IPS DF 6.9 (cell line): ENCODE measurements around the gene SIN3A.
"Not testable (repeated sequence)": the region's sequence is repeated elsewhere in the genome, so short reads cannot be mapped to it uniquely, and the experiment has no call there.

ENCODE experiments used
- DNase-seq: peaks from one replicate; pipeline ENCODE4 v3.0.0-alpha.2; 2013; ENCODE audit warnings: low read depth, low spot score
- H3K27ac ChIP-seq: one replicate; pipeline ENCODE4 v1.5.1; 2013; ENCODE audit warnings: low read length, control low read depth
- H3K27me3 ChIP-seq: 2 replicates; pipeline ENCODE4 v1.6.1; 2013; ENCODE audit warnings: mild to moderate bottlenecking, low read length; ENCODE audit not compliant: control insufficient read depth, insufficient read depth
- H3K36me3 ChIP-seq: 2 replicates; pipeline ENCODE4 v1.6.1; 2013; ENCODE audit warnings: low read length; ENCODE audit not compliant: control insufficient read depth, insufficient read depth
- H3K4me1 ChIP-seq: 2 replicates; pipeline ENCODE4 v1.6.1; 2013; ENCODE audit warnings: low read length; ENCODE audit not compliant: control insufficient read depth, insufficient read depth
- H3K4me3 ChIP-seq: 2 replicates; pipeline ENCODE4 v1.5.1; 2013; ENCODE audit warnings: mild to moderate bottlenecking, low read length
- H3K9me3 ChIP-seq: 2 replicates; pipeline ENCODE4 v1.6.1; 2013; ENCODE audit warnings: low read length, inconsistent platforms; ENCODE audit not compliant: control insufficient read depth, insufficient read depth
- WGBS: extraction: QIAGEN DNeasy Blood & Tissue Kit; methylation state at CpG from one replicate; pipeline ENCODE4 v1.1.7; 2013; ENCODE audit warnings: mixed read lengths, missing lambda C conversion rate; ENCODE audit not compliant: insufficient read length, insufficient coverage; 5-methylcytosine and 5-hydroxymethylcytosine counted together

SIN3A gene

GRCh38 chr15:75357976-75358673 lies 93.4 kb downstream of the SIN3A start:
- H3K27ac ChIP-seq, result no peak overlapping the region
- H3K36me3 ChIP-seq, result peaks cover 34% of the 10 kb centered on the region
- H3K4me3 ChIP-seq, result no peak overlapping the region
- no CpG with 5 or more reads among the region's 17 CpGs for whole genome bisulfite sequencing
- no peaks in the 10 kb centered on the region for H3K4me1 ChIP-seq
- no peaks in the 10 kb centered on the region for H3K9me3 ChIP-seq
- DNase-seq, result no peak
- no peaks in the 10 kb centered on the region for H3K27me3 ChIP-seq

- peaks cover 25% of the 10 kb centered on the region for H3K36me3 ChIP-seq
- no CpG with 5 or more reads among the region's 20 CpGs for WGBS
- no peak overlapping the region for H3K27ac ChIP-seq
- no peaks in the 10 kb centered on the region for H3K9me3 ChIP-seq
- no peaks in the 10 kb centered on the region for H3K27me3 ChIP-seq
- DNase-seq, result no peak
- H3K4me1 ChIP-seq, result no peaks in the 10 kb centered on the region
- no peak overlapping the region for H3K4me3 ChIP-seq
Measured at GRCh38 chr15:75356517-75356916, 95.0 kb downstream of the SIN3A start.

- no peak for DNase-seq
- H3K4me1 ChIP-seq, result no peaks in the 10 kb centered on the region
- peaks cover 20% of the 10 kb centered on the region for H3K36me3 ChIP-seq
- H3K4me3 ChIP-seq, result no peak overlapping the region
- no peak overlapping the region for H3K27ac ChIP-seq
- H3K27me3 ChIP-seq, result no peaks in the 10 kb centered on the region
- WGBS, result no CpG with 5 or more reads among the region's 28 CpGs
- H3K9me3 ChIP-seq, result no peaks in the 10 kb centered on the region
Measured at GRCh38 chr15:75356006-75356405, 95.5 kb downstream of the SIN3A start.

GRCh38 chr15:75355369-75355768 lies 96.1 kb downstream of the SIN3A start:
- Histone ChIP-seq H3K4me3 (no peak overlapping the region), H3K4me1 (no peaks in the 10 kb centered on the region), H3K27ac (no peak overlapping the region), H3K27me3 (no peaks in the 10 kb centered on the region), H3K9me3 (no peaks in the 10 kb centered on the region), H3K36me3 (peaks cover 18% of the 10 kb centered on the region)
- DNase-seq, result no peak
- no CpG with 5 or more reads among the region's 4 CpGs for WGBS

- WGBS, result no CpG with 5 or more reads among the region's 7 CpGs
- Histone ChIP-seq H3K36me3 (peaks cover 12% of the 10 kb centered on the region), H3K4me1 (no peaks in the 10 kb centered on the region), H3K9me3 (no peaks in the 10 kb centered on the region), H3K27me3 (no peaks in the 10 kb centered on the region), H3K27ac (no peak overlapping the region), H3K4me3 (no peak overlapping the region)
- DNase-seq, result no peak
Measured at GRCh38 chr15:75354454-75354853, 97.0 kb downstream of the SIN3A start.

GRCh38 chr15:75353604-75354003 lies 97.9 kb downstream of the SIN3A start:
- Histone ChIP-seq H3K4me1 (no peaks in the 10 kb centered on the region), H3K27me3 (no peaks in the 10 kb centered on the region; the same call in 1 of the 2 replicates), H3K36me3 (peaks cover 8% of the 10 kb centered on the region; the same call in 1 of the 2 replicates), H3K9me3 (no peaks in the 10 kb centered on the region), H3K4me3 (no peak overlapping the region), H3K27ac (no peak overlapping the region)
- no CpG with 5 or more reads among the region's 7 CpGs for WGBS
- no peak for DNase-seq

GRCh38 chr15:75352186-75353080 lies 99.1 kb downstream of the SIN3A start:
- DNase-seq, result no peak
- H3K4me1 ChIP-seq, result no peaks in the 10 kb centered on the region
- peaks cover 3% of the 10 kb centered on the region; the same call in 1 of the 2 replicates for H3K27me3 ChIP-seq
- H3K36me3 ChIP-seq, result peaks cover 6% of the 10 kb centered on the region; the same call in 1 of the 2 replicates
- no peaks in the 10 kb centered on the region for H3K9me3 ChIP-seq
- no CpG with 5 or more reads among the region's 16 CpGs for WGBS
- H3K4me3 ChIP-seq, result no peak overlapping the region
- no peak overlapping the region for H3K27ac ChIP-seq

- H3K9me3 ChIP-seq, result no peaks in the 10 kb centered on the region
- no CpG with 5 or more reads among the region's 7 CpGs for WGBS
- no peaks in the 10 kb centered on the region for H3K4me1 ChIP-seq
- no peak overlapping the region for H3K4me3 ChIP-seq
- no peaks in the 10 kb centered on the region for H3K36me3 ChIP-seq
- H3K27me3 ChIP-seq, result peaks cover 3% of the 10 kb centered on the region; the same call in 1 of the 2 replicates
- no peak for DNase-seq
- no peak overlapping the region for H3K27ac ChIP-seq
Measured at GRCh38 chr15:75350601-75351361, 100.7 kb downstream of the SIN3A start.

GRCh38 chr15:75349851-75350588 lies 101.5 kb downstream of the SIN3A start:
- Histone ChIP-seq H3K4me3 (no peak overlapping the region), H3K27me3 (peaks cover 3% of the 10 kb centered on the region; the same call in 1 of the 2 replicates), H3K4me1 (no peaks in the 10 kb centered on the region), H3K27ac (no peak overlapping the region), H3K36me3 (no peaks in the 10 kb centered on the region), H3K9me3 (no peaks in the 10 kb centered on the region)
- no CpG with 5 or more reads among the region's 9 CpGs for WGBS
- no peak for DNase-seq

GRCh38 chr15:75349351-75349669 lies 102.2 kb downstream of the SIN3A start:
- DNase-seq, H3K27me3 ChIP-seq, H3K4me1 ChIP-seq, H3K9me3 ChIP-seq, H3K27ac ChIP-seq, H3K36me3 ChIP-seq, H3K4me3 ChIP-seq: not testable (repeated sequence)
- no CpG with 5 or more reads among the region's 8 CpGs for WGBS
